ENCODE results near the gene UBA3. TPM values are rescaled to one million over a fixed set of nuclear protein-coding genes. Genes with fewer than 3 reads are reported as not detected.

Gene UBA3
- total RNA-seq, 4 donors from 2014 or later, result 62.9 to 122 (median 91.0) TPM

DNA sequence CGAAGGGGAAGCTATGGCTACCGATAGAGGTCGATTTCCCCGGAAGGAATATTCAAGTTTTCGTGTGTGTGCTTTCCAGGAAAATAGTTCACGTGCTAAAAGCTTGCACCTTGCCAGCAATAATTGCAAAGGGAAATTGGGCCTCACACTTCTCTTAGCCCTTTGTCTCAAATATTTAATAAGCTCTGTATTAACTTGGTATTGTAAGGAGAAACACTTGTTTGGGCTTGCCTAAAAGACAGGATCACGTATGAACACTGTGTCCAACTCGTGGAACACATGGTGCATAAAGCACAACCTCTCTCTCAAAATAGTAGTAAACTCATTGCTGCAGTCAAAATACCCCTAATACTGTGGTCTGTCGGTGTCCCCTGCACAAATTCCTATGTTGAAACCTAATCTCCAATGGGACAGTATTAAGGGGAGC is 27.7 kb downstream of the UBA3 start:
- intact Hi-C loops (cut with DNase I; ENCODE audit: low total_unique reads), result no loop called here
- Histone ChIP-seq H3K36me3 (no peaks in the 10 kb centered on the region), H3K4me1 (no peaks in the 10 kb centered on the region), H3K27ac (peak overlapping the region; percentile 87 to 95), H3K27me3 (no peaks in the 10 kb centered on the region), H3K9me3 (no peaks in the 10 kb centered on the region), H3K4me3 (peak overlapping the region; percentile 56 to 80)
- TF ChIP-seq POLR2A (IDR thresholded peaks at IDR 0.05) (no peak), CTCF (IDR thresholded peaks at IDR 0.05) (no peak)
- no peak for DNase-seq

GRCh38 chr3:69051756-69052471 is 28.3 kb downstream of the UBA3 start, which contains the start of gene TMF1:
TMF1 (minus strand) TSS chr3:69052333; CDS start chr3:69052086, 247 bp downstream.
- TF ChIP-seq CTCF (IDR thresholded peaks at IDR 0.05) (no peak), POLR2A (IDR thresholded peaks at IDR 0.05) (peak; percentile 75 to 83)
- Histone ChIP-seq H3K9me3 (no peaks in the 10 kb centered on the region), H3K27ac (peak within 1 kb of the TSS; percentile 87 to 95), H3K36me3 (no peaks in the 10 kb centered on the region), H3K4me1 (no peaks in the 10 kb centered on the region), H3K4me3 (peak within 1 kb of the TSS; percentile 56 to 80), H3K27me3 (no peaks in the 10 kb centered on the region)
- intact Hi-C loops (cut with DNase I; ENCODE audit: low total_unique reads), result no loop called here
- DNase-seq, result peak; percentile 96 to 99

DNA sequence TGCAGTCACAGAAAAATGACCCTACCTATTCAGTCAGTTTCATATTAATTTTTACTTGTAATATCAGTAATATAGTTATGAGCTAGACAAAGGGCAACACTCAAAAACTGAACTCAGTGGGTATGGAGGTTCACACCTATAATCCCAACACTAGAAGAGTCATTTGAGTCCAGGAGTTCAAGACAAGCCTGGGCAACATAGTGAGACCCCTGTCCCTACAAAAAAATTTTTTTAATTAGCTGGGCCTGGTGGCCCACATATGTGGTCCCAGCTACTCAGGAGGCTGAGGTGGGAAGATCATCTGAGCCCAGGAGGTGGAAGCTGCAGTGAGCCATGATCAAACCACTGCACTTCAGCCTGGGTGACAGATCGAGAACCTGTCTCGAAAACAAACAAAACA is 31.2 kb downstream of the UBA3 start:
- intact Hi-C loops (cut with DNase I; ENCODE audit: low total_unique reads), result no loop called here
- no peaks in the 10 kb centered on the region for H3K27me3 ChIP-seq
- H3K4me1 ChIP-seq, result no peaks in the 10 kb centered on the region
- TF ChIP-seq CTCF (IDR thresholded peaks at IDR 0.05) (no peak), POLR2A (IDR thresholded peaks at IDR 0.05) (no peak)
- no peaks in the 10 kb centered on the region for H3K9me3 ChIP-seq
- H3K27ac ChIP-seq, result no peak overlapping the region
- no peaks in the 10 kb centered on the region for H3K36me3 ChIP-seq
- no peak for DNase-seq
- no peak overlapping the region for H3K4me3 ChIP-seq

DNA sequence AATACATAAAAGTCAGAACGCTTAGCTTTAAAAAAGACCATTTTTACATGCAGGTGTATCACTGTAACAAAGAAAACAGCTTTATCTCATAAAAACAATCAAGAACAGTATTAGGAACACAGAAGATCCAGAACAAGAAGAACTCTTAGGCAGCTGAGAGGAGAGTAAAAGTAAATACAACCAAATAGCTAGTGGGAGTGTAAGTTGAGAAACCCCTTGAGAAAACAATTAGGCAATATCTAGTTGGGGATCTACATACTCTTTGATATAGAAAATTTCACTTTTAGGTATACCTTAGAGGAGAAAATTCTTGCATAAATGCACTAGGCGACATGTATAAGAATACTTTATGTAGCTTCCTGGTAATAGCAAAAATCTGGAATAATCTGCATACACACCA is 35.6 kb downstream of the UBA3 start:
- H3K36me3 ChIP-seq, result no peaks in the 10 kb centered on the region
- H3K4me1 ChIP-seq, result no peaks in the 10 kb centered on the region
- DNase-seq, result no peak

More for the DNA sequence above, 35.6 kb downstream of the UBA3 start:
- Histone ChIP-seq H3K4me3 (no peak overlapping the region), H3K27ac (no peak overlapping the region), H3K9me3 (no peaks in the 10 kb centered on the region), H3K27me3 (no peaks in the 10 kb centered on the region)
- no peak for TF ChIP-seq POLR2A (IDR thresholded peaks at IDR 0.05)
- no peak for TF ChIP-seq CTCF (IDR thresholded peaks at IDR 0.05)
- intact Hi-C loops (cut with DNase I; ENCODE audit: low total_unique reads), result no loop called here

Data from uterus (tissue), 4 donors.